GM12891 (cell line): ENCODE measurements around the gene CABYR.

Experiments used
- POLR2A ChIP-seq: IDR thresholded peaks from 2 replicates; pipeline ENCODE4 v1.6.1; 2011; ENCODE audit warnings: low read depth, low read length, control low read depth
- SPI1 ChIP-seq: IDR thresholded peaks from 2 replicates; pipeline ENCODE4 v1.6.1; 2011; ENCODE audit warnings: low read depth, low read length, control low read depth

- TF ChIP-seq POLR2A = no peak
- no peak for TF ChIP-seq SPI1
These were observed 48.8 kb downstream of the CABYR start for GRCh38 chr18:24187689-24188088.
